GM12878 (cell line): ENCODE measurements around the gene CYB5D1. TPM values are rescaled to one million over a fixed set of nuclear protein-coding genes. Genes with fewer than 3 reads are reported as not detected.

Experiments used
- ASH2L ChIP-seq: fragments of 300-600, 200-600 bp; sonication (generic); IDR thresholded peaks from 2 replicates; pipeline ENCODE4 v1.6.1; 2017; ENCODE audit warnings: low read depth, mild to moderate bottlenecking, borderline replicate concordance
- CHD2 ChIP-seq: IDR thresholded peaks from 2 replicates; pipeline ENCODE4 v1.6.1; 2011; ENCODE audit warnings: low read depth, low read length, improper control_type of control experiment, borderline replicate concordance
- HDGF ChIP-seq: fragments of 450-650 bp; IDR thresholded peaks from 2 replicates; pipeline ENCODE4 v1.6.1; 2016; ENCODE audit warnings: antibody characterized with exemption
- JUNB ChIP-seq: IDR thresholded peaks from 2 replicates; pipeline ENCODE4 v1.6.1; 2016; ENCODE audit warnings: antibody characterized with exemption, mild to moderate bottlenecking
- JUND ChIP-seq: IDR thresholded peaks from 2 replicates; pipeline ENCODE4 v1.6.1; 2012; ENCODE audit warnings: low read depth, mild to moderate bottlenecking, low read length, improper control_type of control experiment, moderate library complexity
- MXI1 ChIP-seq: fragments of 150-350 bp; IDR thresholded peaks from 2 replicates; pipeline ENCODE4 v1.6.1; 2011; ENCODE audit warnings: low read depth, mild to moderate bottlenecking, inconsistent platforms, low read length, improper control_type of control experiment
- NFIC ChIP-seq: IDR thresholded peaks from 2 replicates; pipeline ENCODE4 v1.6.1; 2012; ENCODE audit warnings: low read depth, mild to moderate bottlenecking, inconsistent platforms, low read length, moderate library complexity
- NFXL1 ChIP-seq: fragments of 450-650 bp; IDR thresholded peaks from 2 replicates; pipeline ENCODE4 v1.6.1; 2017; ENCODE audit warnings: antibody characterized with exemption, mild to moderate bottlenecking, borderline replicate concordance
- RCOR1 ChIP-seq: conservative IDR thresholded peaks from 2 replicates; pipeline ENCODE4 v1.6.1; 2012; ENCODE audit warnings: low read depth, low read length, improper control_type of control experiment
- TBL1XR1 ChIP-seq: IDR thresholded peaks from 2 replicates; pipeline ENCODE4 v1.6.1; 2012; ENCODE audit warnings: low read depth, low read length, improper control_type of control experiment
- ZBED1 ChIP-seq: IDR thresholded peaks from 2 replicates; pipeline ENCODE4 v1.6.1; 2016; ENCODE audit warnings: borderline replicate concordance
- polyA plus RNA-seq, 11 experiments: library from polyadenylated mRNA; depleted of rRNA in 4 of 11; unstranded in 6 of 11; stranded (reverse) in 5 of 11; fragments of >200 nt; fragmentation: Nextera tagmentation in 4 of 11; fragmentation: Illumina TruSeq in 1 of 11; extraction: Ambion mirVana in 4 of 11; extraction: Trizol in 1 of 11; gene quantifications; 1 replicate in 1 of 11; 2 replicates in 10 of 11; pipeline versions ENCODE4 v1.2.1 to v1.2.3, GENCODE V29; 2011 to 2016; ENCODE audit warnings: inconsistent platforms in 2 of 11, missing spikeins in 2 of 11, low read depth in 1 of 11
- total RNA-seq, 4 experiments: library from RNA; depleted of rRNA in 3 of 4; stranded (reverse); fragments of >200 nt in 3 of 4; fragmentation: Illumina TruSeq in 1 of 4; extraction: Trizol in 1 of 4; gene quantifications; 2 replicates each; pipeline versions ENCODE4 v1.2.1 to v1.2.3, GENCODE V29; 2013 to 2021
- TF ChIP-seq, protein P1 (sequence below): fragments of 450-650 bp; IDR thresholded peaks from 2 replicates; pipeline ENCODE4 v1.6.1; 2017; ENCODE audit warnings: mild to moderate bottlenecking, moderate library complexity
- TF ChIP-seq, protein P2 (sequence below): IDR thresholded peaks from 2 replicates; pipeline ENCODE4 v1.6.1; 2012; ENCODE audit warnings: low read depth, low read length, improper control_type of control experiment
- TF ChIP-seq, protein P3 (sequence below): fragments of 150-350 bp; IDR thresholded peaks from 2 replicates; pipeline ENCODE4 v1.6.1; 2016; ENCODE audit warnings: low read depth, low read length
- TF ChIP-seq, protein P4 (sequence below): IDR thresholded peaks from 2 replicates; pipeline ENCODE4 v1.6.1; 2012; ENCODE audit warnings: improper control_type of control experiment, low read depth, low read length; ENCODE audit not compliant: insufficient replicate concordance

Gene CYB5D1
- total and polyA plus RNA-seq, 10 of the 15 experiments (the other 5 are each of a cell fraction or from before 2014, with no cell fraction given): 1.6 to 8.7 (median 6.4) TPM

DNA sequence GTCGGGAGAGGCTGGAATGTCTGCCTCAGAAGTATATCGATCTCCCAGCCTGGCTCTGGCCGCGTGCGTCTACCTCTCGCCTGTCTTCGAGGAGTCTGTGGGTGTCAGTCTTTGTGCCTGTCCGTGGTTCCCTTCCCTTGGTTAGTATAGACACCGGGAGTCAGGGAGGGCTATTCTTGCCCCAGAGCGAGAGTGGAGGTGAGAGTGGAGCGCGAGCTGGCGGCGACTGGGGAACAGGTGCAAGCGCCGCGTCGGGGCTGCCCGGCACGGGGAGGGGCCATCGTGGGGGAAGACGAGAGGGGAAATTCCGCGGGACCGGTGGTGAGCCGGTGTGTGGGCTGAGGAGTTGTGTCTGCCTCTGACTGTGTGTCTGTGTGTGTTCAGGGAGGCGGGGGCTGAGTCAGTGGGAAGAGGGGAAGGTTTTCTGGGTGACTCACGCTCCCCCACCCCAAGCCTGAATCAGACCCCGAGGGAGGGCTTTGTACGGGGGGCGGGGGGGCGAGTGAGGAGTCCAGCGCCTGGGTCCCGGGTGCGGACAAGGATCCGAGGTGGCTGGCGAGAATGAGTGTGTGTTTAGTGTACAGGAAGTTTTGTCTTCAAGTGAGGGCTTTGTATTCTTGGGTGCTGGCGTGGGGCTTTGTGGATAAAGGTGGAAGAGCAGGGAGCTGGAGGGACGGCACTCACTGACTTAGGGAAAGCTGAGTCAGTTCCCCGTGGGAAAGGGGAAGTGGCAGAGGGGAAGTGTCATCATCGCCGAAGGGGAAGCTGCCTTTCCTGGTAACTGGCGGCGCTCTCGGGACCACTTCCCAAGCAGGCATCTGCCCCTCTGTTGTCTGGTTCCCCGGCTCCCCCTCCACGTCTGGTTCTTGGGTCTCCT is 15.2 kb upstream of the CYB5D1 start (continued):
- TF ChIP-seq, protein P1, sequence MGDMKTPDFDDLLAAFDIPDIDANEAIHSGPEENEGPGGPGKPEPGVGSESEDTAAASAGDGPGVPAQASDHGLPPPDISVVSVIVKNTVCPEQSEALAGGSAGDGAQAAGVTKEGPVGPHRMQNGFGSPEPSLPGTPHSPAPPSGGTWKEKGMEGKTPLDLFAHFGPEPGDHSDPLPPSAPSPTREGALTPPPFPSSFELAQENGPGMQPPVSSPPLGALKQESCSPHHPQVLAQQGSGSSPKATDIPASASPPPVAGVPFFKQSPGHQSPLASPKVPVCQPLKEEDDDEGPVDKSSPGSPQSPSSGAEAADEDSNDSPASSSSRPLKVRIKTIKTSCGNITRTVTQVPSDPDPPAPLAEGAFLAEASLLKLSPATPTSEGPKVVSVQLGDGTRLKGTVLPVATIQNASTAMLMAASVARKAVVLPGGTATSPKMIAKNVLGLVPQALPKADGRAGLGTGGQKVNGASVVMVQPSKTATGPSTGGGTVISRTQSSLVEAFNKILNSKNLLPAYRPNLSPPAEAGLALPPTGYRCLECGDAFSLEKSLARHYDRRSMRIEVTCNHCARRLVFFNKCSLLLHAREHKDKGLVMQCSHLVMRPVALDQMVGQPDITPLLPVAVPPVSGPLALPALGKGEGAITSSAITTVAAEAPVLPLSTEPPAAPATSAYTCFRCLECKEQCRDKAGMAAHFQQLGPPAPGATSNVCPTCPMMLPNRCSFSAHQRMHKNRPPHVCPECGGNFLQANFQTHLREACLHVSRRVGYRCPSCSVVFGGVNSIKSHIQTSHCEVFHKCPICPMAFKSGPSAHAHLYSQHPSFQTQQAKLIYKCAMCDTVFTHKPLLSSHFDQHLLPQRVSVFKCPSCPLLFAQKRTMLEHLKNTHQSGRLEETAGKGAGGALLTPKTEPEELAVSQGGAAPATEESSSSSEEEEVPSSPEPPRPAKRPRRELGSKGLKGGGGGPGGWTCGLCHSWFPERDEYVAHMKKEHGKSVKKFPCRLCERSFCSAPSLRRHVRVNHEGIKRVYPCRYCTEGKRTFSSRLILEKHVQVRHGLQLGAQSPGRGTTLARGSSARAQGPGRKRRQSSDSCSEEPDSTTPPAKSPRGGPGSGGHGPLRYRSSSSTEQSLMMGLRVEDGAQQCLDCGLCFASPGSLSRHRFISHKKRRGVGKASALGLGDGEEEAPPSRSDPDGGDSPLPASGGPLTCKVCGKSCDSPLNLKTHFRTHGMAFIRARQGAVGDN: 0 out of 2 replicates have a peak, but pooled peaks have one; percentile 20
- peak; percentile 58 for TF ChIP-seq MXI1
- no peak for TF ChIP-seq ASH2L
- no peak for TF ChIP-seq NFXL1
- no peak for TF ChIP-seq NFIC
- TF ChIP-seq RCOR1: no peak
- TF ChIP-seq ZBED1: peak; percentile 26; the same call in 1 of the 2 replicates
- peak; percentile 31; the same call in 1 of the 2 replicates for TF ChIP-seq JUND
- TF ChIP-seq JUNB: 0 out of 2 replicates have a peak, but pooled peaks have one; percentile 40
- TF ChIP-seq, protein P2, sequence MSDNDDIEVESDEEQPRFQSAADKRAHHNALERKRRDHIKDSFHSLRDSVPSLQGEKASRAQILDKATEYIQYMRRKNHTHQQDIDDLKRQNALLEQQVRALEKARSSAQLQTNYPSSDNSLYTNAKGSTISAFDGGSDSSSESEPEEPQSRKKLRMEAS: peak; percentile 67
- TF ChIP-seq, protein P3, sequence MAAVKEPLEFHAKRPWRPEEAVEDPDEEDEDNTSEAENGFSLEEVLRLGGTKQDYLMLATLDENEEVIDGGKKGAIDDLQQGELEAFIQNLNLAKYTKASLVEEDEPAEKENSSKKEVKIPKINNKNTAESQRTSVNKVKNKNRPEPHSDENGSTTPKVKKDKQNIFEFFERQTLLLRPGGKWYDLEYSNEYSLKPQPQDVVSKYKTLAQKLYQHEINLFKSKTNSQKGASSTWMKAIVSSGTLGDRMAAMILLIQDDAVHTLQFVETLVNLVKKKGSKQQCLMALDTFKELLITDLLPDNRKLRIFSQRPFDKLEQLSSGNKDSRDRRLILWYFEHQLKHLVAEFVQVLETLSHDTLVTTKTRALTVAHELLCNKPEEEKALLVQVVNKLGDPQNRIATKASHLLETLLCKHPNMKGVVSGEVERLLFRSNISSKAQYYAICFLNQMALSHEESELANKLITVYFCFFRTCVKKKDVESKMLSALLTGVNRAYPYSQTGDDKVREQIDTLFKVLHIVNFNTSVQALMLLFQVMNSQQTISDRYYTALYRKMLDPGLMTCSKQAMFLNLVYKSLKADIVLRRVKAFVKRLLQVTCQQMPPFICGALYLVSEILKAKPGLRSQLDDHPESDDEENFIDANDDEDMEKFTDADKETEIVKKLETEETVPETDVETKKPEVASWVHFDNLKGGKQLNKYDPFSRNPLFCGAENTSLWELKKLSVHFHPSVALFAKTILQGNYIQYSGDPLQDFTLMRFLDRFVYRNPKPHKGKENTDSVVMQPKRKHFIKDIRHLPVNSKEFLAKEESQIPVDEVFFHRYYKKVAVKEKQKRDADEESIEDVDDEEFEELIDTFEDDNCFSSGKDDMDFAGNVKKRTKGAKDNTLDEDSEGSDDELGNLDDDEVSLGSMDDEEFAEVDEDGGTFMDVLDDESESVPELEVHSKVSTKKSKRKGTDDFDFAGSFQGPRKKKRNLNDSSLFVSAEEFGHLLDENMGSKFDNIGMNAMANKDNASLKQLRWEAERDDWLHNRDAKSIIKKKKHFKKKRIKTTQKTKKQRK: no peak
- TF ChIP-seq, protein P4, sequence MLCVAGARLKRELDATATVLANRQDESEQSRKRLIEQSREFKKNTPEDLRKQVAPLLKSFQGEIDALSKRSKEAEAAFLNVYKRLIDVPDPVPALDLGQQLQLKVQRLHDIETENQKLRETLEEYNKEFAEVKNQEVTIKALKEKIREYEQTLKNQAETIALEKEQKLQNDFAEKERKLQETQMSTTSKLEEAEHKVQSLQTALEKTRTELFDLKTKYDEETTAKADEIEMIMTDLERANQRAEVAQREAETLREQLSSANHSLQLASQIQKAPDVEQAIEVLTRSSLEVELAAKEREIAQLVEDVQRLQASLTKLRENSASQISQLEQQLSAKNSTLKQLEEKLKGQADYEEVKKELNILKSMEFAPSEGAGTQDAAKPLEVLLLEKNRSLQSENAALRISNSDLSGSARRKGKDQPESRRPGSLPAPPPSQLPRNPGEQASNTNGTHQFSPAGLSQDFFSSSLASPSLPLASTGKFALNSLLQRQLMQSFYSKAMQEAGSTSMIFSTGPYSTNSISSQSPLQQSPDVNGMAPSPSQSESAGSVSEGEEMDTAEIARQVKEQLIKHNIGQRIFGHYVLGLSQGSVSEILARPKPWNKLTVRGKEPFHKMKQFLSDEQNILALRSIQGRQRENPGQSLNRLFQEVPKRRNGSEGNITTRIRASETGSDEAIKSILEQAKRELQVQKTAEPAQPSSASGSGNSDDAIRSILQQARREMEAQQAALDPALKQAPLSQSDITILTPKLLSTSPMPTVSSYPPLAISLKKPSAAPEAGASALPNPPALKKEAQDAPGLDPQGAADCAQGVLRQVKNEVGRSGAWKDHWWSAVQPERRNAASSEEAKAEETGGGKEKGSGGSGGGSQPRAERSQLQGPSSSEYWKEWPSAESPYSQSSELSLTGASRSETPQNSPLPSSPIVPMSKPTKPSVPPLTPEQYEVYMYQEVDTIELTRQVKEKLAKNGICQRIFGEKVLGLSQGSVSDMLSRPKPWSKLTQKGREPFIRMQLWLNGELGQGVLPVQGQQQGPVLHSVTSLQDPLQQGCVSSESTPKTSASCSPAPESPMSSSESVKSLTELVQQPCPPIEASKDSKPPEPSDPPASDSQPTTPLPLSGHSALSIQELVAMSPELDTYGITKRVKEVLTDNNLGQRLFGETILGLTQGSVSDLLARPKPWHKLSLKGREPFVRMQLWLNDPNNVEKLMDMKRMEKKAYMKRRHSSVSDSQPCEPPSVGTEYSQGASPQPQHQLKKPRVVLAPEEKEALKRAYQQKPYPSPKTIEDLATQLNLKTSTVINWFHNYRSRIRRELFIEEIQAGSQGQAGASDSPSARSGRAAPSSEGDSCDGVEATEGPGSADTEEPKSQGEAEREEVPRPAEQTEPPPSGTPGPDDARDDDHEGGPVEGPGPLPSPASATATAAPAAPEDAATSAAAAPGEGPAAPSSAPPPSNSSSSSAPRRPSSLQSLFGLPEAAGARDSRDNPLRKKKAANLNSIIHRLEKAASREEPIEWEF: no peak
- peak; percentile 72; the same call in 1 of the 2 replicates for TF ChIP-seq HDGF
- TF ChIP-seq CHD2: peak; percentile 61; the same call in 1 of the 2 replicates
- peak; percentile 90 for TF ChIP-seq TBL1XR1
